Stomach (tissue), 4 donors: ENCODE data around the gene TCF12.

Source experiments
- CTCF ChIP-seq, 7 experiments: fragments of 450-650 bp in 4 of 7; fragments of 200-600 bp in 3 of 7; sonication (generic) in 3 of 7; IDR thresholded peaks; one replicate each; pipeline ENCODE4 v1.5.1; 2016 to 2019; ENCODE audit warnings: antibody characterized with exemption in 7 of 7, control low read depth in 2 of 7, mild to moderate bottlenecking in 1 of 7
- POLR2A ChIP-seq, 4 donors: fragments of 450-650 bp; IDR thresholded peaks; one replicate each; pipeline ENCODE4 v1.6.1; 2016; ENCODE audit warnings: antibody characterized with exemption in 4 of 4, control low read depth in 2 of 4, mild to moderate bottlenecking in 1 of 4, moderate library complexity in 1 of 4

- no peak for TF ChIP-seq CTCF (IDR thresholded peaks at IDR 0.05)
- TF ChIP-seq POLR2A (IDR thresholded peaks at IDR 0.05) = no peak
Observed at GRCh38 chr15:57184502-57184901, 266.1 kb downstream of the TCF12 start.
